GM15510 (cell line): ENCODE measurements around the gene SMARCA5.

Experiments
- POLR2A ChIP-seq: IDR thresholded peaks from 3 replicates; pipeline ENCODE4 v1.6.1; 2011; ENCODE audit warnings: borderline replicate concordance; ENCODE audit not compliant: insufficient read length; ENCODE audit errors: extremely low read depth

Gene SMARCA5, protein sequence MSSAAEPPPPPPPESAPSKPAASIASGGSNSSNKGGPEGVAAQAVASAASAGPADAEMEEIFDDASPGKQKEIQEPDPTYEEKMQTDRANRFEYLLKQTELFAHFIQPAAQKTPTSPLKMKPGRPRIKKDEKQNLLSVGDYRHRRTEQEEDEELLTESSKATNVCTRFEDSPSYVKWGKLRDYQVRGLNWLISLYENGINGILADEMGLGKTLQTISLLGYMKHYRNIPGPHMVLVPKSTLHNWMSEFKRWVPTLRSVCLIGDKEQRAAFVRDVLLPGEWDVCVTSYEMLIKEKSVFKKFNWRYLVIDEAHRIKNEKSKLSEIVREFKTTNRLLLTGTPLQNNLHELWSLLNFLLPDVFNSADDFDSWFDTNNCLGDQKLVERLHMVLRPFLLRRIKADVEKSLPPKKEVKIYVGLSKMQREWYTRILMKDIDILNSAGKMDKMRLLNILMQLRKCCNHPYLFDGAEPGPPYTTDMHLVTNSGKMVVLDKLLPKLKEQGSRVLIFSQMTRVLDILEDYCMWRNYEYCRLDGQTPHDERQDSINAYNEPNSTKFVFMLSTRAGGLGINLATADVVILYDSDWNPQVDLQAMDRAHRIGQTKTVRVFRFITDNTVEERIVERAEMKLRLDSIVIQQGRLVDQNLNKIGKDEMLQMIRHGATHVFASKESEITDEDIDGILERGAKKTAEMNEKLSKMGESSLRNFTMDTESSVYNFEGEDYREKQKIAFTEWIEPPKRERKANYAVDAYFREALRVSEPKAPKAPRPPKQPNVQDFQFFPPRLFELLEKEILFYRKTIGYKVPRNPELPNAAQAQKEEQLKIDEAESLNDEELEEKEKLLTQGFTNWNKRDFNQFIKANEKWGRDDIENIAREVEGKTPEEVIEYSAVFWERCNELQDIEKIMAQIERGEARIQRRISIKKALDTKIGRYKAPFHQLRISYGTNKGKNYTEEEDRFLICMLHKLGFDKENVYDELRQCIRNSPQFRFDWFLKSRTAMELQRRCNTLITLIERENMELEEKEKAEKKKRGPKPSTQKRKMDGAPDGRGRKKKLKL

DNA sequence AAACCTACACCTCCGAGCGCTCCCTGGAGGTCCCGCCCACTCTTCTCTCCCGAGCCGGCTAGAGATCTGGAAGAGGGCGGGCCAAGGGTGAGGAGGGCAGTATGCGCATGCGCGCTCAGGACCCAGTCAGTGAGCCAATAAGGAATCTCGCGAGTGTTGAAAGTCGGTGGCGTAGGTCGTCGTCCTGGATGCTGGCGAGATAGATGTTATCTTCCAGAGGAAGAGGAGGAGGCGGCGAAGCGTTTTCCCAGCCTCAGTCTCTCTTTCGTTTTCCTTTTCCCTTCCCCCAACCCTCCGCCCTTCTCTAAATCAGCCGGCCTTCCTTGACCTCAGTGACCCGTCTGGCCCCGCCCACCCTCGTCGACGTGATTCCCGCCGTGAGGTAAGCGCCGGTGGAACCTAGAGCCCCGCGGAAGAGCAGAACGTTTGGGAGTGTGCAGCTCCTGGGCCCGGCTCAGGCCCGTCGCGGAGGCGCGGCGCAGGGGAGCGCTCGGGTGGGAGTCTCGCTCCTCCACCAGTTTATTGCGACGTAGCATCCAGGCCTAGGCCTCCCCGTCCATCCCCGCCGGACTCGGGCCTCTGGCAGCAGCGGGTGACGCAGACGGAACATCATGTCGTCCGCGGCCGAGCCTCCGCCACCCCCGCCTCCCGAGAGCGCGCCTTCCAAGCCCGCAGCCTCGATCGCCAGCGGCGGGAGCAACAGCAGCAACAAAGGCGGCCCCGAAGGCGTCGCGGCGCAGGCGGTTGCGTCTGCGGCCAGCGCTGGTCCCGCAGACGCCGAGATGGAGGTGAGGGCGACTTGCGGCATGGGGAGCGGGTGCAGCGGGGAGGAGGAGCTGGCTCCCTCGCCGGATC is at the start of gene SMARCA5:
Gene SMARCA5, plus strand, starts transcription at position 389 of the 855 bp plus-strand sequence. Its CDS starts 223 bp downstream, at position 612.
- TF ChIP-seq POLR2A = peak; percentile 72

DNA sequence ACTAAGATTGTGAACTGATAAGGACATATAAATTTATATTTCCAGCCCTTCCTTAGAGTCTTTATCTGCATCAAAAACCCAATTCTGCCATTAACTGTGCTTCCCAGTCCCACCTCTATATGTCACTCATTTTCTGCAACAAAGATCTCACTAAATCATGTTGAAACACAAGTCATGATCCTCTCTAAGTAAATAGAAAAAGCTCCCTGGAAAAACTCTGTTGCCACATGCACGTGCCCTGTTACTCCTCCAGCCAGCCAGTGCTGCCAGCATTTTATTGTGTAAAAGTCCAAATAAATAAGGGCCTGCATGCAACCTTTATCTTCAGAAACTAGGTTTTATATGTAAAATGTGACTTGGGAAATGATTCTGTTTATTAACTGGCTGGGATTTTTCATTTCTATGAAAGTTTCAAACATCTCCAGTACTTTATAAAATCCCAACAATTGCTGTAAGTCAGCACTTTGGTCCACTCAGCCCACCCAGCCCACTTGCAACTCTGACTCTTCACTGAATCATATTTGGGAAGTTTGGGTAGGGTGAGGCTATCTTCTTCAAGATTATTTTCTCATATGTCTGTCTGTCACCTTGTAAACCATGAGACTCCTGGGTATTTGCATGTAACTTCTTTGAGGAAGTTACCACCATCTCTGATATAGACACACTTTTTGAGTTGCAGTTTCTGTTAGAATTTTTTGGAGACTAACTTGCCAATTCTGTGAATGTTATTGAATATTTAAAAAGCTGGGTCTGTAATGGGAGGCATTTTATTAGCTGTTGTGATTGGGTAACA is 40.0 kb upstream of the SMARCA5 start:
- no peak for TF ChIP-seq POLR2A

DNA sequence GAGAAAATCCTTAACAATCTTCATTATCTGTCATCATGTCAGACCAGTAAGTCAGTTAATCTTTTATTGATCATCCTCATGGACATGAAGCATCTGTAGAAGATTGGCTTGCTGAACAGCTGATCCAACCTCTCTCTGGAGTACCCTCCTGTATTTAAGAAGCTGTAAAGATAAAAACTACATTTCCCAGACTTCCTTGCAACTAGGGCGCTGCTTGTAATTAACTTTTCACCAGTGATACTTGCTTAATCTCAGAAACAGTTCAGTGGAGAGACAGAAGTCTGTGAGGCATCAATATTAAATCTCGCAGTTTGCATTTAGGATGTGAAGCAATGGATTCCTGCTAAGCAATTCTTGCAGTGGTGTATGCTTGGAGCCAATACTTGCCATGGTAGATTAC is 36.0 kb upstream of the SMARCA5 start:
- no peak for TF ChIP-seq POLR2A

DNA sequence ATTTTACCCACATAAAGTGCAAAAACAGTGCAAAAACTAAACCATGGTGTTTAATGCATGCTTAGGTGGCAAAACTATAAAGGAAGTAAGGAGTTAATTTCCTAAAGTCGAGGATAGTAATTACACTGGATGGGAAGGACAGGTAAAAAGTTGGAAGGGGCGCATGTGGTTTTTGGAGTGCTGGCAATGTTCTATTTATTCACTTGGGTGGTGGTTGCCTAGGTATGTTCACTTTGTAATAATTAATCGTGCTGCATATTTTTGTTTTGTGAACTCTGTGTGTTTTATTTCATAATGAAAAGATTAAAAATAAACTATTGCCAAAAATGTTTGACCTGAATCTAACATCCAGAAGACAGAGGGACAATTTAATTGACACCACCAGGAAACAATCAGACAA is 32.1 kb upstream of the SMARCA5 start:
- no peak for TF ChIP-seq POLR2A

DNA sequence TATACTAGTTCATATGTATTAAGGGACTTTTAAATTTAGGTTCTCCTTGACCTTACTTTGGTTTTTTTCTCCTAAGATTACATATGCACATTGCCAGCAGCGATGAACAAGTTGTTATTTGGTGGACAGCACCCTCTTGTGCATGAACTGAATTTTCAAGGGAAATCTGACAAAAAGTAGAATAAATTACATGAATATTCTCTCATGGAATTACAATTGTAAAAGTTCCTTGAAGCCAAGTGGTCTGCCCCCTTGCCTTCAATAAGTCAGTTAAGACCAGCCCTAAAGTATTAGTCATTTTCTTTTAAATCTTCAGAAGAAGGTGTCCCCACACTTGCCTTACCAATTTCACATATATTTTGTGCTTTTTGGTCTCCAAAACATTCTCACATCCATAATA is 30.7 kb upstream of the SMARCA5 start:
- no peak for TF ChIP-seq POLR2A

DNA sequence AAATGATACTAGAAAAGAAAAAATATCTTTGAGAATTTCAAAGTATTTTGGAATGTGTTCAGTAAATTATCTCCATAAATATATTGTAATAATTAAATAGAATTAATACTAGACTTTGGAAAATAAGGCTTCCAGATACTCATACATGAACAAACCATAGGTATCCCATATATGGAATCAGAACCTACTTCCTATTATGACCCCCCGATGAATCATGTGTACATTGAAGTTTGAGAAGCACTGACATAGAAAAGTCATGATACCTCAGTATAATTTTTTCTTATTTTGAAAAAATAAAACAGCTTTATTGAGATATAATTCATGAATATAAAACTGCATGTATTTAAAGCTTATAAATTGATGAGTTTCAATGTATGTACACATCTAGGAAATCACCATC is 27.2 kb upstream of the SMARCA5 start:
- TF ChIP-seq POLR2A = no peak

DNA sequence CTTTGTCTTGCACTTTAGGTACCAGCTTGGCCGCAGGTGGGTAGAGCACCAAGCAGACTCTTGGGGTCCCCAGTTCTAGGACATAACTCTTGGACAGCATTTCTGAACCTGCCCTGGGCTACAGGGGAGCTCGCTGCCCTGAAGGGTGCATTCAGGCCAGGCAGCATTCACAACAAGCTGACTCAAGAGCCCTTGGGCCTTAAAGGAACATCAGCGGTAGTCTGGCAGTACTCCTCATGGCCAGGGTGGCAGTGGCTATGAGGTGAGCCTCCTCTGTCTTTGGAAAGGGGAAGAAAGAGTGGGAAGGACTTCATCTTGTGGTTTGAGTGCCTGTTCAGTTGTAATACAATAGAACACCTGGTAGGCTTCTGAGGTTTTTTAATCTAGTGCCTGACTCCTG is 24.8 kb upstream of the SMARCA5 start:
- TF ChIP-seq POLR2A = no peak

DNA sequence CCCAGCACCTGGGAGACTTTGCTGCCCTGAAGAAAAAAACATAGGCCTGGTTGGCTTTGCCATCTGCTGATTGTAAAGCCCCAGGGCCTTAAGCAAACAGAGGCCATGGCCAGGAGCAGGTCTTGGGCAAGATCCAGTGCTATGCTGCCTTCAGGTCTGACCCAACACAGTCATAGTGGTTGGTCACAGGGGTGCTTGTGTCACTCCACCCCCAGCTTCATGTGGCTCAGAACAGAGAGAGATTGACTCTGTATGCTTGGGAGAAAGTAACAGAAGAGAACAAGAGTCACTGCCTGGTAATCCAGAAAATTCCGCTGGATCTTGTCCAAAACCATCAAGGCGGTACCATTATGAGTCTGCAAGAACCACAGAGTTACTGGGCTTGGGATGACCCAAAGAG is 24.4 kb upstream of the SMARCA5 start:
- no peak for TF ChIP-seq POLR2A

DNA sequence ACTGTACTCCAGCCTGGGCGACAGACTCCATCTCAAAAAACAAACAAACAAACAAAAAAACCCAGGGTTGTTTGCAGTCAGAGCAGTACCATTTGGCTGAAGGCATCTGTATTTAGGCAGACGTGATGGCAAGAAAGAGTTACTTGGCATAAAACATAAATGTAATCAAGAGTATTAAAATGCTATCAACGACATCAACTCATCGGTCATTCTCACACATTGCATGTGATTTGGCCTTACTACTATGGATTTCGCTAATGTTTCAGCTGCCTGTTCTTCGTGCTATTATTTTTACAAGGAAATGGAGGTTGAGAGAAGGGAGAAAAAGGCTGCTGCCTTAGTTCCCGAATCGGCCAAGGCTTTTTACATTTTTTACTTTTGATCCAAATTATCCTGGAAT is 15.5 kb upstream of the SMARCA5 start:
- TF ChIP-seq POLR2A = no peak

DNA sequence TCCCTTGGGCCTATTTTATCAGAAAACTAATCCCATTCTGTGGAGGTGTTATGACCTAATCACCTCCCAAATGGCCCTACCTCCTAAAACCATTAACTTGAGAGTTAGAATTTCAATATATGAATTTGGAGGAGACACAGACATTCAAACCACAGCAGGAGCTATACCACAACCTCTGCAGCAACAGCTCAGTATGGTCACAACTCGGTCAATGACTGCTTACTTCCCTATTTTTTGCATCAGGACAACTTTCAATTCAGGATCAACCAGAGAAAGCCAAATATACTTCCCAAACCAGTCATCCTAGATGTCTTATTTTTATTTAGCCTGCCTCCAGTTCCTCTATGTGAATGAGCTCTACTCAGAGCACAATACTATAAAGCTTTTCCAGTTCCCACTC is 11.3 kb upstream of the SMARCA5 start:
- no peak for TF ChIP-seq POLR2A

DNA sequence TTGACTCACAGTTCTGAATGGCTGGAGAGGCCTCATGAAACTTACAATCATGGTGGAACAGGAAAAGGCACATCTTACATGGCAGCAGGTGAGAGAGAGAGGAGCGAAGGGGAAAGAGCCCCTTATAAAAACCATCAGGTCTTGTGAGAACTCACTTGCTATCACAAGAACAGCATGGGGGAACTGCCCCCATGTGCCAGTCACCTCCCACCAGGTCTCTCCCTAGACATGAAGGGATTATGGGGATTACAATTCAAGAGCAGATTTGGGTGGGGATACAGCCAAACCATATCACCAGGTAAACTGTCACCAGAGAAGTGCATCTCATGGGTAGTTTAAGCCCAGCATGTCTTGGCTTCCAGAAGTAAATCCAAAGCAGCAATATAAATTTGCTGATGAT is 7.5 kb upstream of the SMARCA5 start:
- no peak for TF ChIP-seq POLR2A

DNA sequence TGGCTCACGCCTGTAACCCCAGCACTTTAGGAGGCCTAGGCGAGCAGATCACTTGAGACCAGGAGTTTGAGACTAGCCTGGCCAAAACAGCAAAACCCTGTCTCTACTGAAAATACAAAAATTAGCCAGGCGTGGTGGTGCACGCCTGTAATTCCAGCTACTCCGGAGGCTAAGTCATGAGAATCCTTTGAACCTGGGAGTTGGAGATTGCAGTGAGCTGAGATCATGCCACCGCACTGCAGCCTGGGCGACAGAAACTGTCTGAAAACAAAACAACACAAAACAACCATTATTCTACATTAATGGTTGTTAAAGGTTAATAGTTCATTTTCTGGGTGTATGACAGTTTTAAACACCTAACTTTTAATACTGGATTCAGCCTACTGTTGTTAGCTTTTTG is 1.6 kb upstream of the SMARCA5 start:
- TF ChIP-seq POLR2A = no peak

DNA sequence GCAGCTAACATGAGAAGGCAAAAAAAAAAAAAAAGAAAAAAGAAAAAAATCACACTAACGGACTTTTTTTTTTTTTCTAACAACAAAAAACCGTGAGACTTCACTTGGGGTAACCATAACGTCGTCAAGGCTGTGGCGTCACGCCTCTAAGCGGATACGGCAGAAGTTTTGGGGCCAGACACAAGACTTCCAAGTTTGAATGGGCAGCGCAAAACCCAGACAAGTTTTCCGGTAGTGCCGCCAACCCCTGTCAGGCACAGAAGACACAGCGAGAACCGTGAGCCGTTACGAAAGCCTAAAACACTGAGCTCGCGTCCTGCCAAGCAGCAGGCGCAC is 556 bp upstream of the SMARCA5 start:
- TF ChIP-seq POLR2A = no peak

DNA sequence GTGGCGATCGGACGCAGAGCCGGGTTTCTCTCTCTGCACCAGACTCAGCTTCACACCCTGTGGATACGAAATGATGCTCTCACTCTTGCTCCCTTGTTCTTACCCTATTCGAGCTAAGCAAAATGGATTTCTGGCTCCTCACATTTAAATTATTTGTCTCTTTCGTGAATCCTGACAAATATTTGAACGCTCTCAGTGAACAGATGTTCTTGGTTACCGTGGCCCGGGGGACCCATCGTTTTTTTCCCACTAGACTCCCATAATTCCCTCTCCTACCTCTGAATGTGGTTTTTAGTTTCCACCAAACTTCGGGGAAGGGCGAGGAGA is 630 bp downstream of the SMARCA5 start:
- no peak for TF ChIP-seq POLR2A

DNA sequence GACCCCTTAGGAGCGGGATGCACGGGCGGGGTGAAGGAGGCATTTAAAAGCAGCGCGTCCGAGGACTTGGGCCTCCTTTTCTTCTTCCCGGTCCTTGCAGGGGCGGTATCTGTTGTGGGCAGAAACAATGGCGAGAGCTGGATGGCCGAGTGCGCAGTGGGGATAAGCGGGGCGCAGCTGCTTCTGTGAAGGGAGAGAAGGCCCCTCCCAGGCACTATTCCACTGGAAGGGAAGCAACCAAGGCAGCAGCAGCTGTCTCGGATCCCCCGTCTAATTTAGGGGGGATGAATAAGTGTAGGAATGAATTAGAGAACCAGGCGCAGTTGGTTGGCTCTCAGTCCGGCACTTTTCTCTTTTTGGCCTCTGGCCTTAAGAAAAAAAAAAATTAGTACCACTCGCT is 995 bp downstream of the SMARCA5 start:
- TF ChIP-seq POLR2A = no peak

DNA sequence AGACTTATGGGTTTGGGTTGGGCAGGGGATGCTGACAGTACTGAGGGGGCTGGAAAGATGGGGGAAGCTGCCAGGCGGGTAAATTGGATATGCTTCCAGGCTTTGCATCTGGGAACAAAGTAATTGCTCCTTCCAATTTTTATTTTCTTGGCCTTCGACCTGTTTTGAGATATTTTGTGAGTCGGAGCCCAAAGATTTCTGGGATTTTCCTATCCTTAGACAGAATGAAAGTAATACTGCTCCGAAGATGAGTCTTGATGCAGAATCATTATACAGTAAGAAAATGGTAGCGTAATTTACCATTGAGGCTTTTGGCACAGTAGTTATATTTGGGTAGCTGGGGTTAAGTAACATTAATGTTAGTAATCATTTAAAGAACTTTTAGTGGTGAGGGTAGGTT is 1.4 kb downstream of the SMARCA5 start:
- no peak for TF ChIP-seq POLR2A
